GM20431 (cell line): ENCODE measurements around the gene PHYHIPL.

Source experiments
- in situ Hi-C: fragments of 300-500 bp; cut with MseI, MboI; formaldehyde crosslinking; loops from one replicate; pipeline ENCODE4 v1.15.0; 2020; ENCODE audit warnings: low sequenced_read_pairs; ENCODE audit not compliant: unreplicated experiment

The PHYHIPL gene

DNA sequence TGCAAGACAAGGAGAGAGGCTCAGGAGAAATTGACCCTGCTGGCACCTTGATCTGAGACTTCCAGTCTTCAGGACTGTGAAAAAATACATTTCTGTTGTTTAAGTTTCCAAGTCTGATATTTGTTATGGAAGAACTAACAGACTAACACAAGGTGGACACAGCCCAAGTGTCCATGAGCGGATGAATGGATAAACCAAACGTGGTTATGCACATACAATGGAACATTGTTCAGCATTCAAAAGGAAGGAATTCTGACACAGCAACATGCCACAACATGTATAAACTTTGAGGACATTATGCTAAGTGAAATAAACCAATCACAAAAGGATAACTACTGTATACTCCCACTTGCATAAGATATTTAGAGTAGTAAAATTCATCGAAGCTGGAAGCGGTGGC is 109.4 kb downstream of the PHYHIPL start:
- in situ Hi-C loops: no loop called here

DNA sequence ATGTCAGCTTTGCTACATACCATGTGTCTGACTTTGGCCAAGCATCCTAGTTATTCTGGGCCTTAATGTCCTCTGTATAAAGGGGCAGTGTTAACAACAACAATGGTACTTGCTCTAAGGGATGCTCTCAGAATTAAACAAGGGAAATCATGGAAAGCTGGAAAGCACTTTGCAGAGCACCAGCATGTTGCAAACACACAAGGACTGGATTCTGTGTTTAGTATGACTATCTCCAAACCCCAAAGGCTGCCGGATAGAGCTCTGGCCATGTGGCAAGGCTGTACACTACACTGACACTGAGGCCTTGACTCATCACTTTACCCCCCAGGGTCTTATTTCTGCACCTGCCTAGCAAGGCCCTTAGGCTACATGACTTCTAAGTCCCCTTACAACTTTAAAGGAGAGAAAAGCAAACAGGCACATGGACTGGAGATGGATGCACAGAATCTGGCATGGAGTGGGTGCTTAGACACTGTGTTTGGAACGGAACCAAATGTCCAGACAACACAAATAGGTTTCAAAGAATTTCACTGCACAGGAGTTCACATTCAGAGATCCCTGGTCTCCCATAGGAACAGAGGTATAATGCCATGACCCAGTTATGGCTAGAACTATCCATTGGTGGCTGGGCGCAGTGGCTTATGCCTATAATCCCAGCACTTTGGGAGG is 111.3 kb downstream of the PHYHIPL start:
- in situ Hi-C loops: no loop called here

DNA sequence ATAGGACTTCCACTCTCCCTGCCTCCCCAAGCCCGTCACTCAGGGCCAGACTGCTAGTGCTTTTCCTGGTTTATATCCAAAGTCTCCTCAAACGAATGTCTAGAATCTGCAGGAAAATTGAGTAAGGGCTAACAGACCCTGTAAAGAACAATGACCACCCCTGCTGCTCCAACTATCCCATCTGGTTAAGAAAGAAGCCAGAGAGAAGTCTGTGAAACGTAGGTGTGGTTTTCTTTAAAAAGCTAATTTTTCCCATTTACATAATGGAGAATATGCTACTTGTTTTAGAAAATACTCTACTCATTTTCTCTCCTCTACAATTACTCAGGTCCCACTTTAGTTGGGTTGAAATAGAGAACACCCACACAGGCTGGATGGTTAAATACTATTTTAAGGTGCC is 113.4 kb downstream of the PHYHIPL start:
- in situ Hi-C loops: no loop called here

DNA sequence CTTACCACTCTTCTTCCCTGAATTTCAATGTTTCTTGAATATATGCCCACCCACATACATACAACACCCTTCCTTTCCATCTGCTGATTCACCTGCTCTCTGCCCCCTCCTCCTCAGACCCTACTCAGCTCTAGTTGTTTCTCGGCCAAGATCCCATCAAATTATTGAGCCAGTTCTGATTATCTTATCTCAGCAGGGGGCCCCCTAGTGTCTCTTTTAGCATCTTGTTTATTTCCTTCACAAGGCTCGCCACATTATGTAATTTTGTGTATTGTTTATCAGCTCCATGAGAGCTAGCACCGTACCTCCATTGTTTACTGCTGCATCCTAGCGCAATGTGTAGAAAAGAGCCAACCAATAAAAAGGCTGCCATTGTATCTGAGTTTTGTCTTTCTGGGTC is 114.0 kb downstream of the PHYHIPL start:
- in situ Hi-C loops: no loop called here
